ENCODE data around the gene FKRP.

Gene FKRP

GRCh38 chr19:46719629-46720502 lies 26.0 kb upstream of the FKRP start:
- no peak for DNase-seq (ENCODE audit: low spot score)

GRCh38 chr19:46720503-46721239 lies 25.2 kb upstream of the FKRP start:
- DNase-seq (ENCODE audit: low spot score) = no peak

GRCh38 chr19:46721269-46722003 lies 24.4 kb upstream of the FKRP start:
- DNase-seq (ENCODE audit: low spot score) = no peak

DNA sequence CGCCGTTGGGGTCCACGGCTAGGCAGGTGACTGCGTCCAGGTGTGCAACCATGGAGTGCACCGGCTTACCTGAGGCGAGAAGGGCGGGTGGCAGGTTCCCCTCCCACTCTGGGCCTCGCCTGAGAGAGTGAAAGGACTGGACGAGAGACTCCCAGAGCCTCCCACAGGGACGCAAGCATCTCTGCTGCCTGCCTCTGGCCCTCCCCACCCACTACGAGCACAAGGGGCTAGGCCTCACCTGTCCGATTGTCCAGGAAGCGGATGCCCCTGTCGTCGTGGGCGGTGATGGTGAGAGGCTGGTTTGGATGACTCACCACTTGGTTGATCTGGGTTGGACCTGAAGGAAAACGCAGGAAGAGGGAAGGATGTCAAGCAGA lies 23.9 kb upstream of the FKRP start:
- no peak for DNase-seq (ENCODE audit: low spot score)

DNA sequence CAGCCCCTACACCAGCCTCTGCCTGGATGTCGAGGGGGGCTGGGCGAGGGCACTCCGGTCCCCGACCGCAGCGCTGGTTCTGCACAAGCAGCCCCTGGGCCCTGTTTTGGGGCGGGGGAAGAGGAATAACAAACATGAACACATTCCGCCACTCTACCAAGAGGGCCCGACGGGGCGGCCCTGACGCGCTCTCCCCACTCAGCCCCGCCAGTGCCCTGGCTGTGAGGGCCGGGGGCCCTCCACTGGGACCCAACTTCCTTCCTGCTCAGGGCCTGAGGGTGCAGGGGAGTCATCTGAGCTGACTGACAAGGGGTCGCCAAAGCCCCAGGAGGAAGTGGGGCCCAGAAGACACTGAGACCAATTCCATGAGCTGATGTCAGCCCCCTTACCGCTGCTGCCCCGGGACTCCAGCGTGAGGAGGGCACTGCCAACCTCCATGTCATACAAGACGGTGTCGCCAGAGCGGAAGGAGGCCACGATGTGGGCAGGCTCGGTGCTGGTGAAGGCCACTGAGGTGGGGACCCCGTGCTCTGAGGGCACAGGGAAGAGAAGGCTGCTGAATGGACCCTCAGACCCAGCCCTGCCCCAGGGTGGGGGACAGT lies 23.3 kb upstream of the FKRP start:
- DNase-seq (ENCODE audit: low spot score) = no peak

DNA sequence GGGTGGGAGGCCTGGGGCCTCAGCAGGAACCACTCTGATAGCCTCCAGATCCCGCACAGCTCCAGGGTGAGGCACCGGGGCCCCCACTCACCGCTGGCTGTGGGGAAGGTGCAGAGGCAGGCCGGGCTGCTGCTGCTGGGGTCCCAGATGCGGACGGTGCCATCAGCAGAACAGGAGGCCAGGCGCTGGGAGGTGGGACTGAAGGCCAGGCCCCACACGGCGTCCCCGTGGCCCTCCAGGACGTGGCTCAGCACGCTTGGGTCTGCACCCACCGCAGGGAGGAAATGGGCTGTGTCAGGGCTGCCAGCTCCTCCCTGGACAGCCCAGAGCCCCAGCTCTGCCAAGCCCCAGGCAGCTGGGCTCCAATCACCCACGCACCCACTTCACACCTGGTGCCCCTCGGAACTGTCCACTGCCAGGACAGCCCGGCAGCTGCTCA lies 22.8 kb upstream of the FKRP start:
- no peak for DNase-seq (ENCODE audit: low spot score)

DNA sequence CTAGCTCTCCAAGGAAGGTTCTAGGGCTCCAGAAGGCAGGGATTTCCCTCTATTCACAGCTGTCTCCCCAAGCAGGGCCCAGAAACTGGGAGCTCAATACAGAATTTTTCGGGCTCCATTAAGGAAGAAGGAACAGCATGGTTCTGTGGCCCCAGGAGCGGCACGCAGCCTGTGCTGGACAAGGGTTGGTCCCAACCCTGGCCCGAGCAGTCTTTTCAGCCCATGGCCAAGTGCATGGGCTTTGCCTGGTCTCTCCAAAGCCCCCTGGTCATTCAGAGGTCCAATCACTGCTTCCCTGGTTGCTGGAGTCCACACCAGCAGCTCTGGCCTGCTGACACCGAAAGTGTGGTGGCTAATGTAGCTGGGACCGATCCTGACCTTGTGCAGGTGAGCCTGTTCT lies 22.4 kb upstream of the FKRP start:
- no peak for DNase-seq (ENCODE audit: low spot score)

DNA sequence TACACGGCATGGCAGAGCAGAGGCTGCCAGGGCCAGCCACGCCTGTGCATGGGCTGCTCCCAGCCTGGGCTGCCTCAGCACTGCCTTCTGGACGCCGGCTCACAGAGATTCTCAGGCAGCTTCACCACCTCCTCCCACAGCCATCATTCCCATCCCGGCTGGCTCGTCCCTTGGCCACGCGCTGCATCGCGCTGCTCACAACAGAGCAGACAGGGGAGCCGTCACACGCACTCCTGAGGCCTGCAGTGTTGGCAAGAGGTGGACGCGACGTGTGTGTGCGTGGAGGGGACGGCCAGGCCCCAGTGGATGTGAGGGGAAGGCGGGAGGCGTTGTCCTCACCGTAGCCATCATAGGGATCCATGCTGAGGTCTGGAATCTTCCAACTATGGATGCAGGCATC lies 21.4 kb upstream of the FKRP start:
- no peak for DNase-seq (ENCODE audit: low spot score)

GRCh38 chr19:46725036-46725820 lies 20.6 kb upstream of the FKRP start:
- DNase-seq (ENCODE audit: low spot score) = no peak

GRCh38 chr19:46725859-46726393 lies 19.9 kb upstream of the FKRP start:
- no peak for DNase-seq (ENCODE audit: low spot score)

DNA sequence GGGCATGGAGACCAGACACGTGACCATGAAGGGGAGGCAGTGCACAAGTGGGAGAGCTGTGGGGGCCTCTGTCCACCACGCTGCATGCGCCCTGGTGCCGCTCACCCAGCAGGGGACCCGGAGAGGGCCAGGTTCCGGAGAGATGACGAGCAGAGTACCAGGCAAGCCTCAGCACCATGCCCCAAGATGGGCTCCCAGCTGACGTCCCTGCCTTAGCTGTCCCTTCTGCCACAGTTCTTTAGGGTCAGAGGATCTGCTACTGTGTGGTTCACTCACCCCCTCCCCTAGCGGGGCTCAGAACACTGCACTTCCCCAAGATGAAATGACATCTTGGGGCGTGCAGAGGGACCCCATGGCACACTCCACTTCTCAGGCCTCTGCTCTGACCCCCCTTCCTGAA lies 19.3 kb upstream of the FKRP start:
- DNase-seq (ENCODE audit: low spot score) = no peak

- DNase-seq (ENCODE audit: low spot score) = no peak
These were observed 18.8 kb upstream of the FKRP start for GRCh38 chr19:46726971-46727501.

DNA sequence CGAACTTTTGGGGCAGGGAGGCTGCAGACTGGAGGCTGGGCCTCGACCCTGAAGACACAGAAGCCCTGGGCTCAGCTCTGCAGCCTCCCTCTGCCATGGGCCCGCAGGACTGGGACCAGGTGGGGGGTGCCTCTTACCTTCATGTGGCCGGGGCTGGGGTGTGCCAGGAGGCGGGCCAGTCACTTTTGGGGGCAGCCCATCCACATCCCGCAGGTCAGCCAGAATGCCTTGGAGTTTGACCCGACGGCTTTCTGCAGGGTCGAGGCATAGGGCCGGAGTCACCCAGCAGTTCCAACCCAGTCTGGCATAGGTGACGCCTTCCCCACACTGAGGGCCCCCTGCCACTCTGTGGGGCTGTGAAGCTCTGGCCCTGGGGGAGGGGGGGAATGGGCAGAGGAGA lies 18.1 kb upstream of the FKRP start:
- DNase-seq (ENCODE audit: low spot score) = no peak

- DNase-seq (ENCODE audit: low spot score) = no peak
These were observed 17.6 kb upstream of the FKRP start for GRCh38 chr19:46728208-46728607.

DNA sequence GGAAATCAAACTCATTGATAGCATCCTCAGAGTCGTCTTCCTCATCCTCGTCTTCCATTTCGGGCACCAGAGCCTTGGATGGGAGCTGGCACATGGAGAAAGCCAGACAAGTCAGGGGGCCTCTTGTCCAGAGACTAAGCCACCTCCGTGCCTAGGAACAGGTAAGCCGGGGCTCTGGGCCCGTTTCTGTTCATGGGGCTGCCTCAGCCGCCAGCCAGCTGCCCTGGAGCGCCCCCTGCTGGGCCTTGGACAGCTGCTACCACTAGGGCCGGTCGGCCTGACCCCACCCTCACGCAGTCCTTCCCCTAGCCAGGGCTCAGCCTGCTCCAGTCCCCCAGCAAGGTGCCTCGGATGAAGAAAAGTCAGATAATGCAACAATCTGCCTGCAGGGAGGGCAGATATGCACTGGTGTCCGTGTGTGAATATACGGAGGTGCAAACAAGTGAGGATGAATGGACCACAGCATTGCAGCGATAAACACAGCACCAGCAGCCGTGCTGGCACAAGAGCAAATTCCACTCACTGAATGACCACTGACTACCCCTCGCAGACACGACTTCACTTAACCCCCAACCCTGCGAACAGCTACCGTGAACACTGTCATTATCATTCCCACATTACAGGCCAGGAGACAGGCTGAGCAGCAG lies 17.0 kb upstream of the FKRP start:
- peak; percentile 74 for DNase-seq (ENCODE audit: low spot score)

- no peak for DNase-seq (ENCODE audit: low spot score)
These were observed 16.2 kb upstream of the FKRP start for GRCh38 chr19:46729696-46730095.

DNA sequence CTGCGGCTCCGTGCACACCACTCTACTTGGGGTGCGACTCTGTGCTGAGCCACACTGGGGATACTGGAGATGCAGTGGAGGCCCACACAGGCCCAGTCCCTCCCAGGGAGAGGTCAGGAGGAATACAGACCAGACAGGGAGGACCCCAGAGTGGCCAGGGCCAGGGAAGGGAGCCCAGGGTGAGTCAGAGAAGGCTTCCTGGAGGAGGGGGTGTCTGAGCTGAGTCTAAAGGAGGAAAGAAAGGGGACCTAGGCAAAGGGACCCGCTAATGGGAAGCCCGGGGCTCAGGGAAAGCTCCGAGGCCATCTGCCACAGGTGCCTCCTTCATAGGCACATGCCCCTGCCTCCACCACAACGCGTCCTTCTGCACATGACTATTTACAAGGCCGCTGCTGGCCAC lies 15.7 kb upstream of the FKRP start:
- no peak for DNase-seq (ENCODE audit: low spot score)

DNA sequence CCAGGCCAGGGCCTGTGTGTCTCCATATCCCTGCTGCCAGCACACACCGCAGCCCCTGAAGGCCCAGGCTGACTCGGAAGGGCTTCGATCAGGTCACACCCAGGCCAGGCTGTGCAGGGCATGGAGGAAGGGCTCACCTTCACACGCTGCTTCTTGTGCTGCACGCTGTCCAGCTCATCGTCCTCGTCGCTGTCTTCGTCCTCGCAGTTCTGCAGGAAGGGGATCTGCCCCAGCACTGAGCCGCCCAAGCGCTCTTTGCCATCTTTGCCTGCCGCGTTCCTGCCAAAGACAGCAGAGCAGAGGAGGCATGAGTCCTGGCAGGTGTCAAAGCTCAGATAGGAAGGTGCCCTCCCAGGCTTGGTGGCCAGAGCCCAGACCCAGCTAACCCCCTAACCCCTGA lies 15.3 kb upstream of the FKRP start:
- DNase-seq (ENCODE audit: low spot score) = no peak

- DNase-seq (ENCODE audit: low spot score) = no peak
These were observed 14.8 kb upstream of the FKRP start for GRCh38 chr19:46731007-46731501.

DNA sequence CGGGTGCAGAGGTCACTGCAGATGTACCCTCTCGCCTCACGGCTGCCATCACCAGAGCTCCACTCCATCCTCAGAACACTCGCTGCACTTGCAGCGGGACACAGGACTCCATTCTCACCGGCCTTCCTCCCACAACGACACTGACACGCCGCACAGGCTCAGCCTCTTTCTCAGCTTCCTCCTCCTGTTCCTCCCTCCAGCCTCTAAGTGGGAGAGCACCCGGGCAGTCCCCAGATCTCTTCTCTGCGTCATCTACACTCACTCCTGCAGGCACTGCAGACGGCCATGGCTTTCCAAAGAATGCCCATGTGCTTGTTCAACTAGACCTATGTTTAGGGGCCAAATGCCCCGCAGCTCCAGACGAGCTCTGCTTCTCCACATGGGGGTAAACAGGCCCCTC lies 14.3 kb upstream of the FKRP start:
- DNase-seq (ENCODE audit: low spot score) = no peak
